Measurements from ENCODE around the gene NEK3. TPM values are rescaled to one million over a fixed set of nuclear protein-coding genes. Genes with fewer than 3 reads are reported as not detected.
"Not testable (repeated sequence)": the region's sequence is repeated elsewhere in the genome, so short reads cannot be mapped to it uniquely, and the experiment has no call there.

Gene NEK3
- polyA plus RNA-seq, 1 donor from 2014 or later: 61.0 TPM

DNA sequence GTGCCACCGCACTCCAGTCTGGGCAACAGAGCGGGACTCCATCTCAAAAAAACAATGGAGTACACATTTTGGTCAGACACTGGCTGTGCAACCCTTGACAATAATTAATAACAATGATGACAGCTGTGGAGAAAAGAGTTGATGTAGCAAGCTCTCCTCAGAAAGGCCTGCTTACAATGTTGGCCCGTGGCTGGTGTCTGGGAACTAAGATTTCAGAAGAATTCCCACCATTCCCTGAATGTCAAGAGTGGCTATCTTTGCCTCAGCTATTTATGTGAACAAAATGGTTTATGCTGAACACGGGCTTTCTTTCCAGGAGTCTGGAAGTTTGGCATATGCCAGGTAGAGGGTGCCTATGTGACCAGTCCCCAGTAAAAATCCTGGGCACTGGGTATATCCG, 56.0 kb downstream of the NEK3 start:
- H3K4me3 ChIP-seq (ENCODE audit: low read length): no peak overlapping the region
- H3K79me2 ChIP-seq (replicated peaks; ENCODE audit: insufficient read depth, low read length): no peaks in the 10 kb centered on the region
- H3K9me3 ChIP-seq (ENCODE audit: low read length): no peaks in the 10 kb centered on the region
- no peaks in the 10 kb centered on the region for H4K20me1 ChIP-seq (ENCODE audit: insufficient read depth)
- H3F3A ChIP-seq (ENCODE audit: insufficient read depth, low read length, poor library complexity, severe bottlenecking): no peaks in the 10 kb centered on the region
- no peaks in the 10 kb centered on the region for H3K36me3 ChIP-seq (ENCODE audit: insufficient read depth, low read length)
- no peak for TF ChIP-seq SMC3 (conservative IDR thresholded peaks at IDR 0.05; ENCODE audit: poor library complexity)
- TF ChIP-seq TAF1 (IDR thresholded peaks at IDR 0.05; ENCODE audit: low read depth): no peak
- TF ChIP-seq EP300 (conservative IDR thresholded peaks at IDR 0.05; ENCODE audit: poor library complexity, severe bottlenecking): no peak
- TF ChIP-seq MXI1 (conservative IDR thresholded peaks at IDR 0.05; ENCODE audit: poor library complexity, severe bottlenecking): no peak
- TF ChIP-seq RAD21 (conservative IDR thresholded peaks at IDR 0.05): no peak
- no peak for TF ChIP-seq EZH2 (IDR thresholded peaks at IDR 0.05; ENCODE audit: borderline replicate concordance, insufficient read depth, low read length, poor library complexity, severe bottlenecking)
- TF ChIP-seq POLR2AphosphoS5 (IDR thresholded peaks at IDR 0.05): no peak
- TF ChIP-seq CTCF (IDR thresholded peaks at IDR 0.05; ENCODE audit: poor library complexity, severe bottlenecking): no peak
- TF ChIP-seq REST (IDR thresholded peaks at IDR 0.05; ENCODE audit: borderline replicate concordance): no peak
- H3K9ac ChIP-seq (ENCODE audit: low read length): no peak overlapping the region
- no peak overlapping the region for H3K27ac ChIP-seq (ENCODE audit: low read length)
- no peak overlapping the region for H2AFZ ChIP-seq (ENCODE audit: low read depth, low read length)
- no peaks in the 10 kb centered on the region for H3K27me3 ChIP-seq (ENCODE audit: insufficient read depth, low read depth, low read length)
- H3K4me2 ChIP-seq (ENCODE audit: low read length): no peak overlapping the region
- no peaks in the 10 kb centered on the region for H3K9me2 ChIP-seq (ENCODE audit: insufficient read depth, low read length)

GRCh38 chr13:52102423-52102822, 57.0 kb downstream of the NEK3 start:
- not testable (repeated sequence) for H3K9ac ChIP-seq (ENCODE audit: low read length); H2AFZ ChIP-seq (ENCODE audit: low read depth, low read length); H4K20me1 ChIP-seq (ENCODE audit: insufficient read depth); H3K9me2 ChIP-seq (ENCODE audit: insufficient read depth, low read length); H3K4me3 ChIP-seq (ENCODE audit: low read length); H3K27ac ChIP-seq (ENCODE audit: low read length); H3K79me2 ChIP-seq (replicated peaks; ENCODE audit: insufficient read depth, low read length); H3K4me2 ChIP-seq (ENCODE audit: low read length); H3K36me3 ChIP-seq (ENCODE audit: insufficient read depth, low read length); H3F3A ChIP-seq (ENCODE audit: insufficient read depth, low read length, poor library complexity, severe bottlenecking); H3K27me3 ChIP-seq (ENCODE audit: insufficient read depth, low read depth, low read length); H3K9me3 ChIP-seq (ENCODE audit: low read length)

GRCh38 chr13:52097197-52097596, 62.2 kb downstream of the NEK3 start:
- no peaks in the 10 kb centered on the region for H3K27me3 ChIP-seq (ENCODE audit: insufficient read depth, low read depth, low read length)
- no peak overlapping the region for H3K4me2 ChIP-seq (ENCODE audit: low read length)
- no peaks in the 10 kb centered on the region for H3K9me2 ChIP-seq (ENCODE audit: insufficient read depth, low read length)
- no peaks in the 10 kb centered on the region for H3K9me3 ChIP-seq (ENCODE audit: low read length)
- H3F3A ChIP-seq (ENCODE audit: insufficient read depth, low read length, poor library complexity, severe bottlenecking): no peaks in the 10 kb centered on the region
- H2AFZ ChIP-seq (ENCODE audit: low read depth, low read length): no peak overlapping the region
- H3K36me3 ChIP-seq (ENCODE audit: insufficient read depth, low read length): no peaks in the 10 kb centered on the region
- no peaks in the 10 kb centered on the region for H3K79me2 ChIP-seq (replicated peaks; ENCODE audit: insufficient read depth, low read length)
- TF ChIP-seq SMC3 (conservative IDR thresholded peaks at IDR 0.05; ENCODE audit: poor library complexity): no peak
- TF ChIP-seq POLR2AphosphoS5 (IDR thresholded peaks at IDR 0.05): no peak
- TF ChIP-seq REST (IDR thresholded peaks at IDR 0.05; ENCODE audit: borderline replicate concordance): no peak
- TF ChIP-seq EP300 (conservative IDR thresholded peaks at IDR 0.05; ENCODE audit: poor library complexity, severe bottlenecking): no peak
- no peak for TF ChIP-seq RAD21 (conservative IDR thresholded peaks at IDR 0.05)
- TF ChIP-seq TAF1 (IDR thresholded peaks at IDR 0.05; ENCODE audit: low read depth): no peak
- no peak for TF ChIP-seq MXI1 (conservative IDR thresholded peaks at IDR 0.05; ENCODE audit: poor library complexity, severe bottlenecking)
- no peak for TF ChIP-seq EZH2 (IDR thresholded peaks at IDR 0.05; ENCODE audit: borderline replicate concordance, insufficient read depth, low read length, poor library complexity, severe bottlenecking)
- TF ChIP-seq CTCF (IDR thresholded peaks at IDR 0.05; ENCODE audit: poor library complexity, severe bottlenecking): no peak
- H3K27ac ChIP-seq (ENCODE audit: low read length): no peak overlapping the region
- H3K4me3 ChIP-seq (ENCODE audit: low read length): no peak overlapping the region
- no peak overlapping the region for H3K9ac ChIP-seq (ENCODE audit: low read length)
- no peaks in the 10 kb centered on the region for H4K20me1 ChIP-seq (ENCODE audit: insufficient read depth)
